Measurements from ENCODE around the gene RAP1A.

RAP1A gene

GRCh38 chr1:111615870-111616715 lies 3.5 kb upstream of the RAP1A start:
- no peak overlapping the region for H4K8ac ChIP-seq (ENCODE audit: low read length)
- H3K27me3 ChIP-seq (ENCODE audit: control insufficient read depth in 1 of 2, insufficient read depth in 1 of 2, low read length in 2 of 2) = no peaks in the 10 kb centered on the region
- H3K9ac ChIP-seq (ENCODE audit: low read length) = no peak overlapping the region
- H3K36me3 ChIP-seq (ENCODE audit: control insufficient read depth in 1 of 2, insufficient read depth in 2 of 2, low read depth in 1 of 2, low read length in 2 of 2) = no peaks in the 10 kb centered on the region
- DNase-seq = no peak
- WGBS = 78% methylated on average over 3 of the region's 3 CpGs
- H3K23ac ChIP-seq (ENCODE audit: low read length in 2 of 2) = no peak overlapping the region
- no peaks in the 10 kb centered on the region for H3K79me1 ChIP-seq (replicated peaks; ENCODE audit: low read length, poor library complexity, severe bottlenecking)
- no peak overlapping the region for H3K4me2 ChIP-seq (ENCODE audit: low read length, poor library complexity, severe bottlenecking)
- no peak overlapping the region for H3K18ac ChIP-seq (ENCODE audit: low read depth in 1 of 2, low read length in 2 of 2)
- H3K4me1 ChIP-seq (ENCODE audit: control insufficient read depth, insufficient read depth, low read depth, low read length) = peaks cover 3% of the 10 kb centered on the region
- H2BK5ac ChIP-seq (ENCODE audit: low read depth, low read length, poor library complexity, severe bottlenecking) = no peak overlapping the region
- H2BK120ac ChIP-seq (ENCODE audit: low read depth, low read length) = no peak overlapping the region
- no peak overlapping the region for H3K14ac ChIP-seq (ENCODE audit: low read length in 2 of 2)
- H3K4me3 ChIP-seq (ENCODE audit: insufficient read depth in 1 of 2, low read depth in 1 of 2, low read length in 2 of 2) = no peak overlapping the region
- H2AFZ ChIP-seq (ENCODE audit: low read depth, low read length) = no peak overlapping the region
- H2AK5ac ChIP-seq (ENCODE audit: low read length, severe bottlenecking) = no peak overlapping the region
- H2BK12ac ChIP-seq (ENCODE audit: low read length in 2 of 2) = no peak overlapping the region
- no peak overlapping the region for H3K27ac ChIP-seq (ENCODE audit: low read length, poor library complexity, severe bottlenecking)
- no peak overlapping the region for H3K4ac ChIP-seq (ENCODE audit: low read depth in 1 of 2, low read length in 2 of 2)
- H4K91ac ChIP-seq (ENCODE audit: low read length) = no peak overlapping the region
- H2BK15ac ChIP-seq (ENCODE audit: low read depth, poor library complexity, severe bottlenecking) = no peak overlapping the region
- H3K9me3 ChIP-seq (ENCODE audit: control insufficient read depth, low read length) = no peaks in the 10 kb centered on the region

- Histone ChIP-seq H2BK120ac (ENCODE audit: low read depth, low read length) (no peak overlapping the region), H2BK12ac (ENCODE audit: low read length in 2 of 2) (no peak overlapping the region), H2BK5ac (ENCODE audit: low read depth, low read length, poor library complexity, severe bottlenecking) (no peak overlapping the region), H4K8ac (ENCODE audit: low read length) (no peak overlapping the region), H3K27ac (ENCODE audit: low read length, poor library complexity, severe bottlenecking) (no peak overlapping the region), H3K36me3 (ENCODE audit: control insufficient read depth in 1 of 2, insufficient read depth in 2 of 2, low read depth in 1 of 2, low read length in 2 of 2) (no peaks in the 10 kb centered on the region), H3K4me2 (ENCODE audit: low read length, poor library complexity, severe bottlenecking) (no peak overlapping the region), H3K4ac (ENCODE audit: low read depth in 1 of 2, low read length in 2 of 2) (no peak overlapping the region), H3K14ac (ENCODE audit: low read length in 2 of 2) (no peak overlapping the region), H2AFZ (ENCODE audit: low read depth, low read length) (no peak overlapping the region), H3K23ac (ENCODE audit: low read length in 2 of 2) (no peak overlapping the region), H3K4me1 (ENCODE audit: control insufficient read depth, insufficient read depth, low read depth, low read length) (peaks cover 3% of the 10 kb centered on the region), H3K18ac (ENCODE audit: low read depth in 1 of 2, low read length in 2 of 2) (no peak overlapping the region), H3K9ac (ENCODE audit: low read length) (no peak overlapping the region), H3K4me3 (ENCODE audit: insufficient read depth in 1 of 2, low read depth in 1 of 2, low read length in 2 of 2) (no peak overlapping the region), H2AK5ac (ENCODE audit: low read length, severe bottlenecking) (no peak overlapping the region), H3K79me1 (replicated peaks; ENCODE audit: low read length, poor library complexity, severe bottlenecking) (peaks cover 3% of the 10 kb centered on the region), H3K27me3 (ENCODE audit: control insufficient read depth in 1 of 2, insufficient read depth in 1 of 2, low read length in 2 of 2) (no peaks in the 10 kb centered on the region), H2BK15ac (ENCODE audit: low read depth, poor library complexity, severe bottlenecking) (no peak overlapping the region), H4K91ac (ENCODE audit: low read length) (no peak overlapping the region), H3K9me3 (ENCODE audit: control insufficient read depth, low read length) (no peaks in the 10 kb centered on the region)
- DNase-seq = no peak
- 74% methylated on average over 2 of the region's 2 CpGs for WGBS
Measured at GRCh38 chr1:111618081-111618480, 1.5 kb upstream of the RAP1A start.

GRCh38 chr1:111618961-111619634 lies 491 bp upstream of the RAP1A start:
- Histone ChIP-seq H2AK5ac (ENCODE audit: low read length, severe bottlenecking) (no peak overlapping the region), H3K4me2 (ENCODE audit: low read length, poor library complexity, severe bottlenecking) (peak overlapping the region; percentile 59), H2AFZ (ENCODE audit: low read depth, low read length) (peak overlapping the region; percentile 43), H2BK15ac (ENCODE audit: low read depth, poor library complexity, severe bottlenecking) (no peak overlapping the region), H3K9ac (ENCODE audit: low read length) (peak overlapping the region; percentile 80), H3K23ac (ENCODE audit: low read length in 2 of 2) (no peak overlapping the region), H3K36me3 (ENCODE audit: control insufficient read depth in 1 of 2, insufficient read depth in 2 of 2, low read depth in 1 of 2, low read length in 2 of 2) (no peaks in the 10 kb centered on the region), H3K4ac (ENCODE audit: low read depth in 1 of 2, low read length in 2 of 2) (peak overlapping the region in 1 of 2 experiments; percentile 1), H3K14ac (ENCODE audit: low read length in 2 of 2) (no peak overlapping the region), H3K79me1 (replicated peaks; ENCODE audit: low read length, poor library complexity, severe bottlenecking) (peaks cover 3% of the 10 kb centered on the region), H4K91ac (ENCODE audit: low read length) (no peak overlapping the region), H3K4me3 (ENCODE audit: insufficient read depth in 1 of 2, low read depth in 1 of 2, low read length in 2 of 2) (peak overlapping the region in 1 of 2 experiments; percentile 93), H3K4me1 (ENCODE audit: control insufficient read depth, insufficient read depth, low read depth, low read length) (peaks cover 3% of the 10 kb centered on the region), H4K8ac (ENCODE audit: low read length) (peak overlapping the region; percentile 78), H2BK120ac (ENCODE audit: low read depth, low read length) (peak overlapping the region; percentile 27), H3K27ac (ENCODE audit: low read length, poor library complexity, severe bottlenecking) (no peak overlapping the region), H3K18ac (ENCODE audit: low read depth in 1 of 2, low read length in 2 of 2) (peak overlapping the region; percentile 50 to 61), H3K9me3 (ENCODE audit: control insufficient read depth, low read length) (no peaks in the 10 kb centered on the region), H2BK12ac (ENCODE audit: low read length in 2 of 2) (peak overlapping the region in 1 of 2 experiments; percentile 31), H3K27me3 (ENCODE audit: control insufficient read depth in 1 of 2, insufficient read depth in 1 of 2, low read length in 2 of 2) (no peaks in the 10 kb centered on the region), H2BK5ac (ENCODE audit: low read depth, low read length, poor library complexity, severe bottlenecking) (no peak overlapping the region)
- DNase-seq = no peak
- 58% methylated on average over 19 of the region's 19 CpGs for WGBS

- Histone ChIP-seq H2BK12ac (ENCODE audit: low read length in 2 of 2) (no peak overlapping the region), H2BK5ac (ENCODE audit: low read depth, low read length, poor library complexity, severe bottlenecking) (no peak overlapping the region), H2AK5ac (ENCODE audit: low read length, severe bottlenecking) (no peak overlapping the region), H3K4ac (ENCODE audit: low read depth in 1 of 2, low read length in 2 of 2) (peak overlapping the region in 1 of 2 experiments; percentile 7), H3K14ac (ENCODE audit: low read length in 2 of 2) (no peak overlapping the region), H2BK120ac (ENCODE audit: low read depth, low read length) (no peak overlapping the region), H3K18ac (ENCODE audit: low read depth in 1 of 2, low read length in 2 of 2) (peak overlapping the region in 1 of 2 experiments; percentile 79), H3K27me3 (ENCODE audit: control insufficient read depth in 1 of 2, insufficient read depth in 1 of 2, low read length in 2 of 2) (no peaks in the 10 kb centered on the region), H4K91ac (ENCODE audit: low read length) (no peak overlapping the region), H3K36me3 (ENCODE audit: control insufficient read depth in 1 of 2, insufficient read depth in 2 of 2, low read depth in 1 of 2, low read length in 2 of 2) (no peaks in the 10 kb centered on the region), H3K9ac (ENCODE audit: low read length) (peak overlapping the region; percentile 86), H3K79me1 (replicated peaks; ENCODE audit: low read length, poor library complexity, severe bottlenecking) (peaks cover 3% of the 10 kb centered on the region), H3K4me1 (ENCODE audit: control insufficient read depth, insufficient read depth, low read depth, low read length) (peaks cover 3% of the 10 kb centered on the region), H3K23ac (ENCODE audit: low read length in 2 of 2) (no peak overlapping the region), H4K8ac (ENCODE audit: low read length) (no peak overlapping the region), H2AFZ (ENCODE audit: low read depth, low read length) (no peak overlapping the region), H3K27ac (ENCODE audit: low read length, poor library complexity, severe bottlenecking) (no peak overlapping the region), H3K4me3 (ENCODE audit: insufficient read depth in 1 of 2, low read depth in 1 of 2, low read length in 2 of 2) (peak overlapping the region; percentile 85 to 93), H3K4me2 (ENCODE audit: low read length, poor library complexity, severe bottlenecking) (peak overlapping the region; percentile 84), H3K9me3 (ENCODE audit: control insufficient read depth, low read length) (no peaks in the 10 kb centered on the region), H2BK15ac (ENCODE audit: low read depth, poor library complexity, severe bottlenecking) (no peak overlapping the region)
- DNase-seq = no peak
- WGBS = under 1% methylated on average over 9 of the region's 12 CpGs
Measured at GRCh38 chr1:111620441-111620971, 917 bp downstream of the RAP1A start.

All from mesenchymal stem cell (in vitro differentiated cells and primary cell).